Activated CD4-positive, alpha-beta T cell treated with anti-CD3 and anti-CD28 coated beads, Interleukin-2, amount 50 U/mL, for 48 hours (primary cell): ENCODE results near the gene TCEANC.
"Not testable (repeated sequence)": the region's sequence is repeated elsewhere in the genome, so short reads cannot be mapped to it uniquely, and the experiment has no call there.

Source experiments
- DNase-seq, 2 experiments: peaks; one replicate each; pipeline ENCODE4 v3.0.0-alpha.2; 2020

The TCEANC gene

GRCh38 chrX:13658602-13659001 lies 5.7 kb downstream of the TCEANC start:
- DNase-seq = no peak

GRCh38 chrX:13659063-13659462 lies 6.1 kb downstream of the TCEANC start:
- no peak for DNase-seq

- peak in 1 of 2 experiments; percentile 13 for DNase-seq
Measured at GRCh38 chrX:13661735-13662288, 8.9 kb downstream of the TCEANC start.

- DNase-seq = no peak
Measured at GRCh38 chrX:13662355-13662791, 9.4 kb downstream of the TCEANC start.

GRCh38 chrX:13664020-13664419 lies 11.1 kb downstream of the TCEANC start:
- no peak for DNase-seq

GRCh38 chrX:13666836-13667235 lies 13.9 kb downstream of the TCEANC start:
- DNase-seq = no peak

- DNase-seq = no peak
Measured at GRCh38 chrX:13667919-13668318, 15.0 kb downstream of the TCEANC start.

GRCh38 chrX:13669246-13669737 lies 16.4 kb downstream of the TCEANC start:
- DNase-seq = peak; percentile 58 to 69

GRCh38 chrX:13669755-13670154 lies 16.8 kb downstream of the TCEANC start:
- peak in 1 of 2 experiments; percentile 25 for DNase-seq

- DNase-seq = no peak
Measured at GRCh38 chrX:13670197-13670596, 17.3 kb downstream of the TCEANC start.

- DNase-seq = no peak
Measured at GRCh38 chrX:13673016-13673415, 20.1 kb downstream of the TCEANC start.

GRCh38 chrX:13676885-13677284 lies 23.9 kb downstream of the TCEANC start:
- DNase-seq = no peak

GRCh38 chrX:13679700-13680099 lies 26.8 kb downstream of the TCEANC start:
- DNase-seq = not testable (repeated sequence)

GRCh38 chrX:13681595-13681994 lies 28.7 kb downstream of the TCEANC start:
- no peak for DNase-seq

GRCh38 chrX:13684361-13684760 lies 31.4 kb downstream of the TCEANC start:
- DNase-seq = no peak

GRCh38 chrX:13685126-13685763 lies 32.3 kb downstream of the TCEANC start:
- no peak for DNase-seq

GRCh38 chrX:13687203-13687602 lies 34.3 kb downstream of the TCEANC start:
- no peak for DNase-seq

- DNase-seq = no peak
Measured at GRCh38 chrX:13688384-13688957, 35.5 kb downstream of the TCEANC start.

- DNase-seq = peak; percentile 87 to 88
Measured at GRCh38 chrX:13688958-13689740, 36.2 kb downstream of the TCEANC start, which contains the start of gene RAB9A. RAB9A (plus strand) TSS chrX:13689128; CDS start chrX:13708747, 19,619 bp downstream.

- DNase-seq = no peak
Measured at GRCh38 chrX:13689741-13690211, 36.8 kb downstream of the TCEANC start.

GRCh38 chrX:13690836-13691235 lies 37.9 kb downstream of the TCEANC start:
- peak in 1 of 2 experiments; percentile 10 for DNase-seq

- DNase-seq = no peak
Measured at GRCh38 chrX:13691841-13692371, 39.0 kb downstream of the TCEANC start.

GRCh38 chrX:13692771-13693231 lies 39.9 kb downstream of the TCEANC start:
- no peak for DNase-seq
